Activated CD4-positive, CD25-positive, alpha-beta regulatory T cell treated with anti-CD3 and anti-CD28 coated beads, Interleukin-2, amount 50 U/mL, for 72 hours (primary cell): ENCODE measurements around the gene LRRC3B.

Experiments
- DNase-seq: peaks from one replicate; pipeline ENCODE4 v3.0.0; 2021

The LRRC3B gene

GRCh38 chr3:26714485-26714884, 91.9 kb downstream of the LRRC3B start:
- DNase-seq = no peak

- DNase-seq = no peak
Observed at GRCh38 chr3:26715431-26715830, 92.9 kb downstream of the LRRC3B start.

GRCh38 chr3:26718315-26718714, 95.7 kb downstream of the LRRC3B start:
- no peak for DNase-seq

GRCh38 chr3:26719134-26719533, 96.6 kb downstream of the LRRC3B start:
- no peak for DNase-seq

GRCh38 chr3:26721047-26721446, 98.5 kb downstream of the LRRC3B start:
- DNase-seq = no peak

GRCh38 chr3:26731843-26732242, 109.3 kb downstream of the LRRC3B start:
- DNase-seq = no peak

GRCh38 chr3:26750263-26750662, 127.7 kb downstream of the LRRC3B start:
- DNase-seq = no peak

- no peak for DNase-seq
Observed at GRCh38 chr3:26752466-26752865, 129.9 kb downstream of the LRRC3B start.

- no peak for DNase-seq
Observed at GRCh38 chr3:26753095-26753494, 130.5 kb downstream of the LRRC3B start.

GRCh38 chr3:26757978-26758377, 135.4 kb downstream of the LRRC3B start:
- DNase-seq = no peak
